Endothelial cell of umbilical vein (primary cell): ENCODE measurements around the gene EYS. TPM values are rescaled to one million over a fixed set of nuclear protein-coding genes. Genes with fewer than 3 reads are reported as not detected.

Source experiments
- BruUV-seq: library from RNA; stranded (reverse); fragments of 400-500 nt; replicated peaks from 2 replicates; lab custom pipeline; 2021; lab: Mats Ljungman, UMichigan
- CTCF ChIA-PET: fragments of 300-600, 350-600 bp; sonication (Branson Sonifier 250); formaldehyde crosslinking; loops from one replicate; lab custom pipeline; 2021; ENCODE audit warnings: antibody characterized with exemption, inconsistent platforms; lab: Charles Lee
- POLR2A ChIA-PET: fragments of 300-600, 350-600 bp; sonication (Branson Sonifier 250); formaldehyde crosslinking; loops from one replicate; lab custom pipeline; 2021; ENCODE audit warnings: antibody characterized with exemption, inconsistent platforms; lab: Charles Lee
- DNase-seq: peaks from one replicate; pipeline ENCODE4 v3.0.0-alpha.2; 2011; ENCODE audit warnings: low read depth, low spot score
- FAIRE-seq: peaks from 2 replicates; lab custom pipeline; 2011; peaks lifted over from hg19 to GRCh38; lab: Jason Lieb, UNC
- H2AFZ ChIP-seq: 2 replicates; pipeline ENCODE4 v1.6.0; 2012; ENCODE audit warnings: low read depth, low read length, control low read depth, inconsistent platforms
- H3K27ac ChIP-seq: 2 replicates; pipeline ENCODE4 v1.5.1; 2011; ENCODE audit warnings: low read depth, mild to moderate bottlenecking, control low read depth, low read length, moderate library complexity; ENCODE audit not compliant: insufficient read depth
- H3K27me3 ChIP-seq, 2 experiments: 2 replicates each; pipeline versions ENCODE4 v1.6.0 to v1.6.1; 2011; ENCODE audit warnings: low read length in 2 of 2, mixed read lengths in 1 of 2; ENCODE audit not compliant: control insufficient read depth in 2 of 2, insufficient read depth in 2 of 2
- H3K36me3 ChIP-seq, 2 experiments: 2 replicates in 1 of 2; 3 replicates in 1 of 2; pipeline ENCODE4 v1.5.1; 2011; ENCODE audit warnings: low read length in 2 of 2, mild to moderate bottlenecking in 1 of 2, moderate library complexity in 1 of 2; ENCODE audit not compliant: control insufficient read depth in 2 of 2, insufficient read depth in 2 of 2; ENCODE audit errors: extremely low read depth in 1 of 2
- H3K4me1 ChIP-seq: 3 replicates; pipeline ENCODE4 v1.5.1; 2011; ENCODE audit warnings: mild to moderate bottlenecking, low read length; ENCODE audit not compliant: control insufficient read depth, insufficient read depth; ENCODE audit errors: extremely low read depth
- H3K4me2 ChIP-seq: 2 replicates; pipeline ENCODE4 v1.6.1; 2011; ENCODE audit warnings: low read length, control low read depth, mixed read lengths; ENCODE audit not compliant: insufficient read depth
- H3K4me3 ChIP-seq, 3 experiments: fragments of 200-600 bp in 1 of 3; sonication (generic), shearing (Covaris generic) in 1 of 3; replicated peaks in 1 of 3; 2 replicates each; pipeline ENCODE4 v1.5.1; 2011 to 2016; ENCODE audit warnings: control low read depth in 3 of 3, low read length in 3 of 3, mild to moderate bottlenecking in 2 of 3, inconsistent platforms in 1 of 3, low read depth in 1 of 3, moderate library complexity in 1 of 3; ENCODE audit not compliant: insufficient read depth in 1 of 3
- H3K79me2 ChIP-seq: 2 replicates; pipeline ENCODE4 v1.6.0; 2012; ENCODE audit warnings: low read length, inconsistent platforms; ENCODE audit not compliant: control insufficient read depth, insufficient read depth
- H3K9ac ChIP-seq: replicated peaks from 2 replicates; pipeline ENCODE3; 2011; ENCODE audit warnings: low read length, control low read depth; ENCODE audit not compliant: insufficient read depth; ENCODE audit errors: extremely low read depth
- H3K9me1 ChIP-seq: replicated peaks from 3 replicates; pipeline ENCODE4 v1.6.0; 2011; ENCODE audit warnings: mild to moderate bottlenecking, low read length; ENCODE audit not compliant: control insufficient read depth, insufficient read depth; ENCODE audit errors: extremely low read depth
- H3K9me3 ChIP-seq: replicated peaks from 2 replicates; pipeline ENCODE4 v1.5.1; 2012; ENCODE audit warnings: low read length, inconsistent platforms; ENCODE audit not compliant: control insufficient read depth, insufficient read depth
- H4K20me1 ChIP-seq: replicated peaks from 2 replicates; pipeline ENCODE3; 2011; ENCODE audit warnings: mild to moderate bottlenecking, low read length; ENCODE audit not compliant: control insufficient read depth, insufficient read depth; ENCODE audit errors: extremely low read depth
- EZH2 ChIP-seq: IDR thresholded peaks from 2 replicates; pipeline ENCODE4 v1.6.1; 2012; ENCODE audit warnings: borderline replicate concordance, low read depth, mild to moderate bottlenecking, moderate library complexity, low read length, inconsistent platforms; ENCODE audit not compliant: severe bottlenecking
- FOS ChIP-seq: IDR thresholded peaks from 2 replicates; pipeline ENCODE4 v1.6.1; 2011; ENCODE audit warnings: mild to moderate bottlenecking, low read length, moderate library complexity, borderline replicate concordance; ENCODE audit not compliant: insufficient read depth
- GATA2 ChIP-seq: IDR thresholded peaks from 2 replicates; pipeline ENCODE4 v1.7.0; 2011; ENCODE audit warnings: low read depth, mild to moderate bottlenecking, moderate library complexity, mixed read lengths, low read length; ENCODE audit not compliant: insufficient read length, insufficient read depth
- JUN ChIP-seq: IDR thresholded peaks from 2 replicates; pipeline ENCODE4 v1.6.1; 2011; ENCODE audit warnings: borderline replicate concordance, low read depth; ENCODE audit not compliant: insufficient read length, insufficient read depth
- MYC ChIP-seq: IDR thresholded peaks from one replicate; pipeline ENCODE4 v1.6.1; 2011; ENCODE audit warnings: mild to moderate bottlenecking, low read depth, low read length
- POLR2A ChIP-seq: IDR thresholded peaks from 2 replicates; pipeline ENCODE4 v1.6.1; 2012; ENCODE audit warnings: low read depth, mild to moderate bottlenecking, control low read depth, low read length
- POLR2AphosphoS5 ChIP-seq: IDR thresholded peaks from 2 replicates; pipeline ENCODE4 v1.6.1; 2012; ENCODE audit warnings: low read depth, mild to moderate bottlenecking, control low read depth, low read length, moderate library complexity; ENCODE audit not compliant: insufficient read depth
- dilution Hi-C: fragments of 300-500 bp; cut with MboI; formaldehyde crosslinking; loops from one replicate; pipeline ENCODE4 v1.15.0; 2019; ENCODE audit warnings: low sequenced_read_pairs; ENCODE audit not compliant: extremely low pct_ligation_motif_present
- intact Hi-C: fragments of 100-400 bp; cut with micrococcal nuclease; formaldehyde crosslinking; loops from one replicate; pipeline ENCODE4 v1.10.0; 2022
- polyA plus RNA-seq, 4 experiments: library from polyadenylated mRNA; depleted of rRNA in 3 of 4; stranded (reverse) in 3 of 4; unstranded in 1 of 4; fragments of >200 nt; gene quantifications; 2 replicates each; pipeline versions ENCODE4 v1.2.1 to v1.2.3, GENCODE V29; 2011 to 2012; ENCODE audit warnings: missing spikeins in 1 of 4
- total RNA-seq: library from RNA; stranded (reverse); gene quantifications from 2 replicates; pipeline ENCODE4 v1.2.3, GENCODE V29; 2021
- TF ChIP-seq, protein P1 (sequence below): IDR thresholded peaks from 2 replicates; pipeline ENCODE4 v1.6.1; 2011; ENCODE audit not compliant: insufficient read depth, insufficient read length
- TF ChIP-seq, protein P2 (sequence below), 2 donors: IDR thresholded peaks; 1 replicate in 1 of 2; 2 replicates in 1 of 2; pipeline ENCODE4 v1.5.1; 2011; ENCODE audit warnings: low read length in 2 of 2, mild to moderate bottlenecking in 2 of 2, moderate library complexity in 2 of 2, control low read depth in 1 of 2, inconsistent platforms in 1 of 2, low read depth in 1 of 2; ENCODE audit not compliant: insufficient read depth in 1 of 2; ENCODE audit errors: extremely low read depth in 1 of 2

Gene EYS
- total and polyA plus RNA-seq, 2 donors (not counting 3 experiments of a cell fraction or from before 2014, with no cell fraction given), result 0.01 to 0.27 TPM

DNA sequence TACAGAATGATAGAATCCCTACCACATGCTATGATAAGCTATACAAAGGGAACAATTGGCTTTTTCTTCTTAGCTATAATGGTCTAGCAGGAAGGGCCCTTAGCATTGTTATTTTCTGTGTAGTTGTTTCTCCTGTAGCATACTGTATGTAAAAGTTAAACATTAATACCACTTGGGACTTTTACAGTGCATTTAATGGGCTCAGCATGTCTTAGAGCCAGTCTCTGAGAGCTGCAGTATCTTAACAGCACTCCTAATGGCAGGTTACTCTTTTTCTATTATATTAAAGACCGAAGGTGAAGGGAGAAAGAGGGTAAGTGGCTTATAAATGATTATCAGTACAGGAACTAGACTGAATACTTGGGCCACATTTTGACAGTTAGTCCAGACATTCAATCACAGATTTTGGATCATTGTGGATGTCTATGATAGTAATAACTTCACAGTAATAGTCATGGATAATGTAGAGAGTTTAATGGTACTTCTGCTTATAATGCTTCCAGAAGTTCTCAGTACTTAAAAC lies 1780.7 kb downstream of the EYS start:
- H3K4me1 ChIP-seq, result no peaks in the 10 kb centered on the region
- DNase-seq (no peak), FAIRE-seq (no peak)
- H3K4me3 ChIP-seq, result no peak overlapping the region
- no peaks in the 10 kb centered on the region for H4K20me1 ChIP-seq
- no peak overlapping the region for H2AFZ ChIP-seq
- ChIA-PET CTCF (interaction anchor here (0.8 to 2.1 kb wide), 2 partner anchors 405 to 807 kb away, joined by 3 to 6 read pairs; no protein-coding TSS in a partner anchor), POLR2A (no interaction called here)
- dilution Hi-C loops (no loop called here), intact Hi-C loops (no loop called here)
- H3K27ac ChIP-seq, result no peak overlapping the region
- H3K4me2 ChIP-seq, result no peak overlapping the region
- no peaks in the 10 kb centered on the region for H3K9me1 ChIP-seq
- no TSS peak for BruUV-seq
- H3K9ac ChIP-seq, result no peak overlapping the region
- no peaks in the 10 kb centered on the region for H3K9me3 ChIP-seq
- no peaks in the 10 kb centered on the region for H3K36me3 ChIP-seq
- peaks cover 0 to 2% of the 10 kb centered on the region in 2 experiments for H3K27me3 ChIP-seq
- no peaks in the 10 kb centered on the region for H3K79me2 ChIP-seq
- TF ChIP-seq MYC, result no peak
- TF ChIP-seq, protein P1, sequence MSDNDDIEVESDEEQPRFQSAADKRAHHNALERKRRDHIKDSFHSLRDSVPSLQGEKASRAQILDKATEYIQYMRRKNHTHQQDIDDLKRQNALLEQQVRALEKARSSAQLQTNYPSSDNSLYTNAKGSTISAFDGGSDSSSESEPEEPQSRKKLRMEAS, result no peak
- TF ChIP-seq JUN, result no peak
- no peak for TF ChIP-seq POLR2AphosphoS5
- TF ChIP-seq GATA2, result no peak
- TF ChIP-seq FOS, result no peak
- TF ChIP-seq, protein P2, sequence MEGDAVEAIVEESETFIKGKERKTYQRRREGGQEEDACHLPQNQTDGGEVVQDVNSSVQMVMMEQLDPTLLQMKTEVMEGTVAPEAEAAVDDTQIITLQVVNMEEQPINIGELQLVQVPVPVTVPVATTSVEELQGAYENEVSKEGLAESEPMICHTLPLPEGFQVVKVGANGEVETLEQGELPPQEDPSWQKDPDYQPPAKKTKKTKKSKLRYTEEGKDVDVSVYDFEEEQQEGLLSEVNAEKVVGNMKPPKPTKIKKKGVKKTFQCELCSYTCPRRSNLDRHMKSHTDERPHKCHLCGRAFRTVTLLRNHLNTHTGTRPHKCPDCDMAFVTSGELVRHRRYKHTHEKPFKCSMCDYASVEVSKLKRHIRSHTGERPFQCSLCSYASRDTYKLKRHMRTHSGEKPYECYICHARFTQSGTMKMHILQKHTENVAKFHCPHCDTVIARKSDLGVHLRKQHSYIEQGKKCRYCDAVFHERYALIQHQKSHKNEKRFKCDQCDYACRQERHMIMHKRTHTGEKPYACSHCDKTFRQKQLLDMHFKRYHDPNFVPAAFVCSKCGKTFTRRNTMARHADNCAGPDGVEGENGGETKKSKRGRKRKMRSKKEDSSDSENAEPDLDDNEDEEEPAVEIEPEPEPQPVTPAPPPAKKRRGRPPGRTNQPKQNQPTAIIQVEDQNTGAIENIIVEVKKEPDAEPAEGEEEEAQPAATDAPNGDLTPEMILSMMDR (IDR thresholded peaks at IDR 0.05; ENCODE audit: extremely low read depth in 1 of 2, insufficient read depth in 1 of 2, low read depth in 1 of 2, low read length in 2 of 2), result no peak
- no peak for TF ChIP-seq EZH2
- no peak for TF ChIP-seq POLR2A
